H1 (cell line): ENCODE results near the gene SLC26A6. TPM values are rescaled to one million over a fixed set of nuclear protein-coding genes. Genes with fewer than 3 reads are reported as not detected.

Experiments used
- ATF2 ChIP-seq: IDR thresholded peaks from 2 replicates; pipeline ENCODE4 v1.6.1; 2012; ENCODE audit warnings: low read length, inconsistent platforms
- CHD1 ChIP-seq: IDR thresholded peaks from 2 replicates; pipeline ENCODE4 v1.6.1; 2012; ENCODE audit warnings: low read depth, low read length, improper control_type of control experiment
- PHF8 ChIP-seq: fragments of 200-600 bp; sonication (generic); conservative IDR thresholded peaks from 2 replicates; pipeline ENCODE4 v1.7.1; 2012; ENCODE audit warnings: low read depth, mild to moderate bottlenecking, inconsistent platforms, low read length, moderate library complexity
- polyA plus RNA-seq, 7 experiments: library from polyadenylated mRNA; depleted of rRNA in 3 of 7; stranded (reverse) in 5 of 7; unstranded in 2 of 7; fragments of >200 nt in 5 of 7; fragments of 200-250 nt in 2 of 7; gene quantifications; 1 replicate in 5 of 7; 2 replicates in 1 of 7; 4 replicates in 1 of 7; pipeline versions ENCODE4 v1.2.1 to v1.2.3, GENCODE V29; 2011 to 2013; ENCODE audit warnings: missing spikeins in 2 of 7, mixed read lengths in 2 of 7
- total RNA-seq: library from RNA; stranded (reverse); fragmentation: NEBNext Ultra II Directional; extraction: Animal tissue kit (Norgen Biotek cat#: 25700); gene quantifications from 2 replicates; pipeline ENCODE4 v1.2.1, GENCODE V29; 2021

SLC26A6 gene
- total and polyA plus RNA-seq, 2 of the 8 experiments (the other 6 are each of a cell fraction or from before 2014, with no cell fraction given): 50.4 to 58.0 TPM

GRCh38 chr3:48650723-48651122 is 15.5 kb upstream of the SLC26A6 start (continued):
- TF ChIP-seq ATF2 (no peak), PHF8 (no peak), CHD1 (no peak)
